ENCODE measurements around the gene BTBD16. TPM values are rescaled to one million over a fixed set of nuclear protein-coding genes. Genes with fewer than 3 reads are reported as not detected.
A peak's percentile ranks its signal among the peaks of the same experiment; 100 is the strongest.

The BTBD16 gene
- total RNA-seq, 2 experiments from 2014 or later = not detected

- no peak for ATAC-seq
- CTCF ChIA-PET = no interaction called here
- DNase-seq = no peak
- Mint-ChIP-seq H3K4me3 (no peak overlapping the region), H3K36me3 (no peaks in the 10 kb centered on the region), H3K27ac (no peak overlapping the region), H3K4me1 (no peaks in the 10 kb centered on the region), H3K27me3 (peaks cover 6% of the 10 kb centered on the region), H3K9me3 (ENCODE audit: low read depth) (no peaks in the 10 kb centered on the region)
Observed at GRCh38 chr10:122240401-122240800, 30.7 kb upstream of the BTBD16 start.

- no peaks in the 10 kb centered on the region for H3K4me1 Mint-ChIP-seq
- no peak for ATAC-seq
- no peak for DNase-seq
- H3K27ac Mint-ChIP-seq = no peak overlapping the region
- H3K36me3 Mint-ChIP-seq = no peaks in the 10 kb centered on the region
- H3K4me3 Mint-ChIP-seq = no peak overlapping the region
- H3K9me3 Mint-ChIP-seq (ENCODE audit: low read depth) = no peaks in the 10 kb centered on the region
- CTCF ChIA-PET = no interaction called here
- peaks cover 6% of the 10 kb centered on the region for H3K27me3 Mint-ChIP-seq
Observed at GRCh38 chr10:122241836-122242235, 29.3 kb upstream of the BTBD16 start.

GRCh38 chr10:122243550-122243949 is 27.5 kb upstream of the BTBD16 start:
- CTCF ChIA-PET = no interaction called here

GRCh38 chr10:122244001-122244975 is 26.8 kb upstream of the BTBD16 start:
- ATAC-seq = no peak
- H3K4me1 Mint-ChIP-seq = no peaks in the 10 kb centered on the region
- no peaks in the 10 kb centered on the region for H3K9me3 Mint-ChIP-seq (ENCODE audit: low read depth)
- no peak overlapping the region for H3K4me3 Mint-ChIP-seq
- no peak overlapping the region for H3K27ac Mint-ChIP-seq
- H3K36me3 Mint-ChIP-seq = no peaks in the 10 kb centered on the region
- CTCF ChIA-PET = no interaction called here
- DNase-seq = no peak
- H3K27me3 Mint-ChIP-seq = no peaks in the 10 kb centered on the region

More at GRCh38 chr10:122243550-122243949, 27.5 kb upstream of the BTBD16 start:
- ATAC-seq = no peak
- no peaks in the 10 kb centered on the region for H3K4me1 Mint-ChIP-seq
- H3K36me3 Mint-ChIP-seq = no peaks in the 10 kb centered on the region
- no peak for DNase-seq
- H3K4me3 Mint-ChIP-seq = no peak overlapping the region
- H3K9me3 Mint-ChIP-seq (ENCODE audit: low read depth) = no peaks in the 10 kb centered on the region
- H3K27me3 Mint-ChIP-seq = no peaks in the 10 kb centered on the region
- H3K27ac Mint-ChIP-seq = no peak overlapping the region

- no peak for ATAC-seq
- Mint-ChIP-seq H3K4me1 (no peaks in the 10 kb centered on the region), H3K27me3 (no peaks in the 10 kb centered on the region), H3K36me3 (no peaks in the 10 kb centered on the region), H3K27ac (no peak overlapping the region), H3K4me3 (no peak overlapping the region), H3K9me3 (ENCODE audit: low read depth) (no peaks in the 10 kb centered on the region)
- CTCF ChIA-PET = no interaction called here
- no peak for DNase-seq
Observed at GRCh38 chr10:122245136-122245535, 26.0 kb upstream of the BTBD16 start.

- no peaks in the 10 kb centered on the region for H3K36me3 Mint-ChIP-seq
- H3K4me1 Mint-ChIP-seq = no peaks in the 10 kb centered on the region
- CTCF ChIA-PET = no interaction called here
- no peak overlapping the region for H3K27ac Mint-ChIP-seq
- no peaks in the 10 kb centered on the region for H3K27me3 Mint-ChIP-seq
- no peaks in the 10 kb centered on the region for H3K9me3 Mint-ChIP-seq (ENCODE audit: low read depth)
- no peak overlapping the region for H3K4me3 Mint-ChIP-seq
- DNase-seq = no peak
- ATAC-seq = no peak
Observed at GRCh38 chr10:122245897-122246296, 25.2 kb upstream of the BTBD16 start.

GRCh38 chr10:122246830-122247520 is 24.1 kb upstream of the BTBD16 start:
- no peak for DNase-seq

GRCh38 chr10:122248356-122249302 is 22.5 kb upstream of the BTBD16 start:
- H3K4me3 Mint-ChIP-seq = no peak overlapping the region
- no peak overlapping the region for H3K27ac Mint-ChIP-seq
- CTCF ChIA-PET = no interaction called here
- ATAC-seq (no peak), DNase-seq (no peak)
- no peaks in the 10 kb centered on the region for H3K36me3 Mint-ChIP-seq
- H3K9me3 Mint-ChIP-seq (ENCODE audit: low read depth) = no peaks in the 10 kb centered on the region
- no peaks in the 10 kb centered on the region for H3K4me1 Mint-ChIP-seq
- no peaks in the 10 kb centered on the region for H3K27me3 Mint-ChIP-seq

More at GRCh38 chr10:122246830-122247520, 24.1 kb upstream of the BTBD16 start:
- no peaks in the 10 kb centered on the region for H3K36me3 Mint-ChIP-seq
- no peaks in the 10 kb centered on the region for H3K9me3 Mint-ChIP-seq (ENCODE audit: low read depth)
- no peaks in the 10 kb centered on the region for H3K4me1 Mint-ChIP-seq
- ATAC-seq = no peak
- H3K4me3 Mint-ChIP-seq = no peak overlapping the region
- CTCF ChIA-PET = no interaction called here
- H3K27ac Mint-ChIP-seq = no peak overlapping the region
- H3K27me3 Mint-ChIP-seq = no peaks in the 10 kb centered on the region

- no peaks in the 10 kb centered on the region for H3K4me1 Mint-ChIP-seq
- H3K9me3 Mint-ChIP-seq (ENCODE audit: low read depth) = no peaks in the 10 kb centered on the region
- CTCF ChIA-PET = no interaction called here
- no peaks in the 10 kb centered on the region for H3K36me3 Mint-ChIP-seq
- no peaks in the 10 kb centered on the region for H3K27me3 Mint-ChIP-seq
- ATAC-seq (no peak), DNase-seq (no peak)
- no peak overlapping the region for H3K27ac Mint-ChIP-seq
- no peak overlapping the region for H3K4me3 Mint-ChIP-seq
Observed at GRCh38 chr10:122249303-122249850, 21.7 kb upstream of the BTBD16 start.

- no peaks in the 10 kb centered on the region for H3K9me3 Mint-ChIP-seq (ENCODE audit: low read depth)
- H3K36me3 Mint-ChIP-seq = no peaks in the 10 kb centered on the region
- ATAC-seq = no peak
- H3K4me1 Mint-ChIP-seq = no peaks in the 10 kb centered on the region
- no peaks in the 10 kb centered on the region for H3K27me3 Mint-ChIP-seq
- H3K27ac Mint-ChIP-seq = no peak overlapping the region
- H3K4me3 Mint-ChIP-seq = no peak overlapping the region
- DNase-seq = no peak
- CTCF ChIA-PET = no interaction called here
Observed at GRCh38 chr10:122249991-122250750, 20.9 kb upstream of the BTBD16 start.

- peak; percentile 26 for DNase-seq
- Mint-ChIP-seq H3K9me3 (ENCODE audit: low read depth) (no peaks in the 10 kb centered on the region), H3K36me3 (no peaks in the 10 kb centered on the region), H3K4me3 (no peak overlapping the region), H3K4me1 (no peaks in the 10 kb centered on the region), H3K27me3 (no peaks in the 10 kb centered on the region), H3K27ac (no peak overlapping the region)
- no peak for ATAC-seq
- CTCF ChIA-PET = no interaction called here
Observed at GRCh38 chr10:122251459-122252255, 19.4 kb upstream of the BTBD16 start.

- H3K36me3 Mint-ChIP-seq = no peaks in the 10 kb centered on the region
- H3K27me3 Mint-ChIP-seq = peaks cover 4% of the 10 kb centered on the region
- ATAC-seq (no peak), DNase-seq (peak; percentile 18)
- no peak overlapping the region for H3K4me3 Mint-ChIP-seq
- H3K4me1 Mint-ChIP-seq = no peaks in the 10 kb centered on the region
- H3K27ac Mint-ChIP-seq = no peak overlapping the region
- CTCF ChIA-PET = no interaction called here
- no peaks in the 10 kb centered on the region for H3K9me3 Mint-ChIP-seq (ENCODE audit: low read depth)
Observed at GRCh38 chr10:122252805-122253204, 18.3 kb upstream of the BTBD16 start.
